T-helper 1 cell treated with Interleukin-12 subunit alpha and Interleukin-12 subunit beta and Interleukin-4 antibody, amounts not matched to agents 30 μg/mL and 1 μg/mL, for 36 hours (primary cell): ENCODE measurements around the gene USP15.

ENCODE experiments used
- H3K27ac Mint-ChIP-seq: one replicate; pipeline ENCODE4 v1.8.0; 2021; ENCODE audit warnings: mild to moderate bottlenecking, mixed read lengths
- H3K27me3 Mint-ChIP-seq: one replicate; pipeline ENCODE4 v1.8.0; 2021; ENCODE audit warnings: low read depth, mixed read lengths
- H3K36me3 Mint-ChIP-seq: one replicate; pipeline ENCODE4 v1.8.0; 2021; ENCODE audit warnings: low read depth, mixed read lengths
- H3K4me1 Mint-ChIP-seq: one replicate; pipeline ENCODE4 v1.8.0; 2021; ENCODE audit warnings: low read depth, mixed read lengths
- H3K4me3 Mint-ChIP-seq: one replicate; pipeline ENCODE4 v1.8.0; 2021; ENCODE audit warnings: mild to moderate bottlenecking, moderate library complexity, mixed read lengths
- H3K9me3 Mint-ChIP-seq: one replicate; pipeline ENCODE4 v1.8.0; 2021; ENCODE audit warnings: mixed read lengths

USP15 gene

GRCh38 chr12:62248873-62249272 lies 11.3 kb upstream of the USP15 start:
- peaks cover 16% of the 10 kb centered on the region for H3K36me3 Mint-ChIP-seq
- no peaks in the 10 kb centered on the region for H3K27me3 Mint-ChIP-seq
- H3K27ac Mint-ChIP-seq, result no peak overlapping the region
- peaks cover 7% of the 10 kb centered on the region for H3K9me3 Mint-ChIP-seq
- no peak overlapping the region for H3K4me3 Mint-ChIP-seq
- H3K4me1 Mint-ChIP-seq, result peaks cover 30% of the 10 kb centered on the region

- peaks cover 30% of the 10 kb centered on the region for H3K4me1 Mint-ChIP-seq
- H3K36me3 Mint-ChIP-seq, result peaks cover 17% of the 10 kb centered on the region
- H3K4me3 Mint-ChIP-seq, result peak overlapping the region; percentile 9
- no peaks in the 10 kb centered on the region for H3K27me3 Mint-ChIP-seq
- peaks cover 7% of the 10 kb centered on the region for H3K9me3 Mint-ChIP-seq
- H3K27ac Mint-ChIP-seq, result no peak overlapping the region
Observed at GRCh38 chr12:62249419-62249818, 10.8 kb upstream of the USP15 start.

GRCh38 chr12:62250671-62251608 lies 9.3 kb upstream of the USP15 start:
- H3K36me3 Mint-ChIP-seq, result peaks cover 17% of the 10 kb centered on the region
- no peaks in the 10 kb centered on the region for H3K27me3 Mint-ChIP-seq
- peaks cover 7% of the 10 kb centered on the region for H3K9me3 Mint-ChIP-seq
- peaks cover 30% of the 10 kb centered on the region for H3K4me1 Mint-ChIP-seq
- H3K4me3 Mint-ChIP-seq, result peak overlapping the region; percentile 29
- peak overlapping the region; percentile 98 for H3K27ac Mint-ChIP-seq

GRCh38 chr12:62251609-62251958 lies 8.6 kb upstream of the USP15 start:
- H3K27ac Mint-ChIP-seq, result peak overlapping the region; percentile 98
- H3K27me3 Mint-ChIP-seq, result no peaks in the 10 kb centered on the region
- H3K36me3 Mint-ChIP-seq, result peaks cover 18% of the 10 kb centered on the region
- H3K4me1 Mint-ChIP-seq, result peaks cover 34% of the 10 kb centered on the region
- H3K9me3 Mint-ChIP-seq, result peaks cover 7% of the 10 kb centered on the region
- peak overlapping the region; percentile 53 for H3K4me3 Mint-ChIP-seq

DNA sequence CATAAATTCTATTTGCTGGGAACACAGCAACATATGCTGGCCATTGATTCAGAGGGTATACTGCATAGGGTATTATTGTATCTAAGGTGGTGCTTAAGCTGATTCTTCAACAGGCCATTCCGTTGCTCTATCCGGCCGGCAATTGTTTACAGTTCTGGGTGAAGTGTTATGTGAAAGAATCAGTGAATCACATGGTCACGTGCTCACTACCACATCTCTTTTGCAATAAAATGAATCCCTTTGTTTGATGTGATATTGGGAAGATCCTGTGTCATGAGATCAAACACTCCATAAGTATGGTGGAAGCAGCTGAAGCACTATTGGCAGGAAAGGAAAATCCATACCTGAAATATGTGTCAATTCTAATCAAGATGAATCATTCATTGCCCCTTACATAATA lies 7.6 kb upstream of the USP15 start:
- H3K27me3 Mint-ChIP-seq, result no peaks in the 10 kb centered on the region
- H3K4me1 Mint-ChIP-seq, result peaks cover 42% of the 10 kb centered on the region
- H3K36me3 Mint-ChIP-seq, result peaks cover 21% of the 10 kb centered on the region

DNA sequence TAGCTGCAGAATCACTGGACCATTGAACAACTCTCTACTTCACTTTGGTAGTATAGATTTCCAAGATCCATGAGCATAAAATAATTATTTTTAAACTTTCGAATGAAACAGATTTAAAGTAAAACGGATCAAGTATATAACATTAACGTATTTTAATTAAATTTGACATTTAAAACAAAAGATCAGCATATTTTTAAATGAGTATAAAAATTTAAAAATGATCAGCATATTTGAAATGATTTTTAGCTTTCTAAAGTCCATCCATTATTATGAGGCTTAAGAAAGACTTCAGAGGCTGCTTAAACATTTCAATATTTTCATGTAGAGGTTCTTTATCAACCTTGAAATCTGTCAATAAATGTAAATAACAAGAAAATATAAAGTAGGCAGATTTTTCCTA lies 5.2 kb upstream of the USP15 start:
- Mint-ChIP-seq H3K36me3 (peaks cover 16% of the 10 kb centered on the region), H3K9me3 (peaks cover 7% of the 10 kb centered on the region), H3K27ac (no peak overlapping the region), H3K4me3 (no peak overlapping the region), H3K27me3 (no peaks in the 10 kb centered on the region), H3K4me1 (peaks cover 45% of the 10 kb centered on the region)

More for the DNA sequence above, 7.6 kb upstream of the USP15 start:
- no peak overlapping the region for H3K27ac Mint-ChIP-seq
- peaks cover 7% of the 10 kb centered on the region for H3K9me3 Mint-ChIP-seq
- no peak overlapping the region for H3K4me3 Mint-ChIP-seq

DNA sequence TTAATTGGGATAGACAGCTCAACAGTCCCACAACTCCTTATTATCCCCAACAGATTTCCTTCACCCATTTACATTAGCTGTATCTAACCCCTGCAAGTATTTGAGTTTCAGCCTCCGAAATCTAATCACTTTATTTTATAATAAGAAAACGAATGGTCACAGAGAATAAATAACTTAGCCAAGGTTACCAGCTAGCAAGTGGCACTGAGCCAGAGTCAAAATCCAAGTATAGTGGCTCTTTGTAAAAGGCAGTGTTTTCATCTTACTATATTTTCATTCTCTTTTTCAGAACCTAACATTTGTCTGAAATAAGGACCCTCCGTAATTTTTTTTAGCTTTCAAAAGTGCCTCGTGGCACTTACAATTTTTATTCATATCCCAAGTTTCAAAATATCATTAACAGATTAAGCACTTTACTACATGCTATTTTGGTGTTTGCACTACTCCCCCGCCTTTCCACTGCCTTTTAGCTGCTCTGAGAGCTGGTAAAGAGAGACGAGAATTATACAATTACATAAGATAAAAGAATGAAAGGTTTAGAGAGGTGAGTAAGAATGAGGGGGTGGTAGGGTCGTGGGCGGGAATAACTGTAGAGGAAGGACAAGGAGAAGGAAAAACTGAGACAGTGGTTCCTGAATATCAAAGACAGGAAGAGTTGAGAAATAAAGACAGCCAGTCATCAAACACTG lies 3.7 kb upstream of the USP15 start:
- peak overlapping the region; percentile 36 for H3K4me3 Mint-ChIP-seq
- peaks cover 23% of the 10 kb centered on the region for H3K36me3 Mint-ChIP-seq
- H3K9me3 Mint-ChIP-seq, result peaks cover 7% of the 10 kb centered on the region
- H3K27ac Mint-ChIP-seq, result peak overlapping the region; percentile 67
- H3K27me3 Mint-ChIP-seq, result no peaks in the 10 kb centered on the region
- peaks cover 35% of the 10 kb centered on the region for H3K4me1 Mint-ChIP-seq

DNA sequence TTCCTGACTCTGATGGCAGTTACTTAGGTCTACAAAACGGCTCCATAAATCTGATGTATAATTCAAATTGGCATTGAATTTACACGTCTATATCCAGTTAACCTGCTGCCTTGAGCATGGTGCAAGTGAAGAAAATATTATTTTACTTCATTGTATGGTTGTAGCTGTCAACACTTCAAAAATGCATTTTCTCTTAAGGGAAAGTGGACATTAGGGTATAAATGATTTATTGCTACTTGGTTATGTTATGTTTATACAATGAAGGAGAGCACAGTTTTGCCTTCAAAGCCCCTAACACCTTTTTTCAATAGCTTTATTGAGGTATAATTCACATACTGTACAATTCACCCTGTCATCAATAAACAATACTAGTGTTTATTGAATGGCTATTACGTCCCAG lies 2.0 kb upstream of the USP15 start:
- Mint-ChIP-seq H3K4me3 (peak overlapping the region; percentile 94), H3K36me3 (peaks cover 26% of the 10 kb centered on the region), H3K27me3 (no peaks in the 10 kb centered on the region), H3K9me3 (no peaks in the 10 kb centered on the region), H3K4me1 (peaks cover 25% of the 10 kb centered on the region), H3K27ac (peak overlapping the region; percentile 98)

- H3K27me3 Mint-ChIP-seq, result no peaks in the 10 kb centered on the region
- peak overlapping the region; percentile 94 for H3K4me3 Mint-ChIP-seq
- peaks cover 32% of the 10 kb centered on the region for H3K4me1 Mint-ChIP-seq
- H3K9me3 Mint-ChIP-seq, result no peaks in the 10 kb centered on the region
- H3K27ac Mint-ChIP-seq, result peak overlapping the region; percentile 98
- peaks cover 23% of the 10 kb centered on the region for H3K36me3 Mint-ChIP-seq
Observed at GRCh38 chr12:62258941-62259630, 1.1 kb upstream of the USP15 start.

GRCh38 chr12:62259631-62259992 lies 592 bp upstream of the USP15 start:
- Mint-ChIP-seq H3K27me3 (no peaks in the 10 kb centered on the region), H3K9me3 (no peaks in the 10 kb centered on the region), H3K36me3 (peaks cover 27% of the 10 kb centered on the region), H3K27ac (peak overlapping the region; percentile 98), H3K4me1 (peaks cover 36% of the 10 kb centered on the region), H3K4me3 (peak overlapping the region; percentile 94)

DNA sequence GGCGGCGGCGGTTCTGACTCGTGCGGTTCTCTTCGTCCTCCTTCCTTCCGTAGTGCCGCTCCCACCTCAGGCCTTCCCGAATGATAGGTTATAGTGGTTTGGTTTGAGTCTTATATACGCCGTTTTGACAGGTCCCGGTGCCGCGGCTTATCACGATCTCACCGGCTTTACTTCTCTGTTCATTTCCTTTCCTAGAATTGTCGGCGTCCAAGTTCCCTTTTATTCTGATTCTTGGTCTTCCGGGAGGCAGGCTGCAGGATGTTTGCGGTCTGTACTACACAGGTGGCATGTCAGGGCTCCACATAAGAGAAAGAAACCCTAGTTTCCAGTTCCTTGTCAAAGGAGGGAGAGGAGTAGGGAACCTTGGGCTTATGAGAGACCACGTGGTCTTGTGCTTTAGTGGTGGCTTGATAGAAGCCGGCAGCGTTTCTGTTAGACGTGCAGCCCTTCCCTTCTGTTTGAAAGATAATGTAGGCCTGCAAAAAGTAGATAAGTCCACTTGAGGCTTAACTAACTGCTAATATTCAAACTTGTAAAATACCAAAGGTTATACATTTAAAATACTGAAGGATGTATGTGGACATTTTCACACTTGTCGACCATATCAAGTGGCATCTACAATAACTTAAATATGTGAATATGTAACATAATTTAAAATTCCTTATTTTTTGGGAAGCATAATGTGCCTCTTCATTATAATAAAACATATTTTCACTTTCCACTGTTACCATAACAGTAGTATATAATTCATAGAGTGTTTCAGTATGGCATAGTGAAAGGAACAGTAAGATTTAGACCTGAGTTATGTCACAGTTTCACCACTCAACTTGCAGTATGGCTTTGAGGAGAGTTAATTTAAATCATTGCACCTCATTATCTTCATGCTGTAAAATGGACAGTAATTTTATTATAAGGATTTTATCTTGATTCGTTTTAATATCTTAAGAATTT lies 804 bp downstream of the USP15 start:
- no peaks in the 10 kb centered on the region for H3K27me3 Mint-ChIP-seq
- H3K4me3 Mint-ChIP-seq, result peak overlapping the region; percentile 94
- peaks cover 46% of the 10 kb centered on the region for H3K4me1 Mint-ChIP-seq
- H3K9me3 Mint-ChIP-seq, result no peaks in the 10 kb centered on the region
- H3K27ac Mint-ChIP-seq, result peak overlapping the region; percentile 98
- peaks cover 29% of the 10 kb centered on the region for H3K36me3 Mint-ChIP-seq

DNA sequence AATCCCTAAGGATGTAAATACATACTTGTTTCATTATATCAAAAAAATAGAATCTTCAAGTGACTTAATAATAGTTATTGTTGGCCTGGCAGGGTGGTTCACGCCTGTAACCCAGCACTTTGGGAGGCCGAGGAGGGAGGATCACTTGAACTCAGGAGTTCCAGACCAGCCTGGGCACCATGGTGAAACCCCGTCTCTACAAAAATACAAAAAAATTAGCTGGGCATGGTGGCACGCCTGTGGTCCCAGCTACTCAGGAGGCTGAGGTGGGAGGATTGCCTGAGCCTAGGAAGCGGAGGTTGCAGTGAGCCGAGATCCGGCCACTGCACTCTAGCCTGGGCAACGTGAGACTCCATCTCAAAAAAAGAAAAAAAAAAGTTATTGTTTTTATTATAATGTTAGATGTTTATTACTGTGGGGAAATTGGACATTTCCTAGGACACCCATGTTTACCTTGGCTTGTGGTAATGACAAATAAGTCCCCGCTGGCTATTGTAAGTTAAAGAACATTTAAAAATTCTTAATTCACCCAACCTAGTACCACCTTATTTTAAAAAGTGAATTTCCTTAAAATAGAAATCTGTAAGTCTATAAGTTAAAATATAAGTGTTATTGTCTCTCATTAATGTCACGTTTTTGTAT lies 1.8 kb downstream of the USP15 start:
- Mint-ChIP-seq H3K9me3 (no peaks in the 10 kb centered on the region), H3K36me3 (peaks cover 28% of the 10 kb centered on the region), H3K4me1 (peaks cover 45% of the 10 kb centered on the region), H3K27ac (peak overlapping the region; percentile 98), H3K27me3 (no peaks in the 10 kb centered on the region), H3K4me3 (peak overlapping the region; percentile 94)

- Mint-ChIP-seq H3K9me3 (no peaks in the 10 kb centered on the region), H3K36me3 (peaks cover 30% of the 10 kb centered on the region), H3K4me3 (peak overlapping the region; percentile 72), H3K27ac (peak overlapping the region; percentile 89), H3K4me1 (peaks cover 45% of the 10 kb centered on the region), H3K27me3 (no peaks in the 10 kb centered on the region)
Observed at GRCh38 chr12:62263232-62263631, 3.0 kb downstream of the USP15 start.
